Hypothalamus (tissue), 51 donors: Measurements from ENCODE around the gene SPART.

ENCODE experiments used
- DNase-seq, 51 donors: peaks; one replicate each; lab custom pipeline; 2025; lab: John Stamatoyannopoulos, UW

The SPART gene

GRCh38 chr13:36258831-36259230 is 87.4 kb downstream of the SPART start:
- DNase-seq, result no peak
